DND-41 (cell line): ENCODE data around the gene NUMBL.

ENCODE experiments used
- ATAC-seq: fragments of 200-7000 bp; cut with Tn5 transposase; 3 replicates; pipeline ENCODE4 v1.9.1; 2021; ENCODE audit warnings: low read depth; ENCODE audit not compliant: insufficient read depth
- DNase-seq: peaks from one replicate; pipeline ENCODE4 v3.0.0-alpha.2; 2020
- H2AFZ ChIP-seq: 2 replicates; pipeline ENCODE4 v1.6.0; 2012; ENCODE audit warnings: low read depth, low read length
- H3K27ac ChIP-seq: 2 replicates; pipeline ENCODE4 v1.5.1; 2012; ENCODE audit warnings: low read length, inconsistent platforms
- H3K27me3 ChIP-seq: fragments of 200-600 bp; sonication (generic); 2 replicates; pipeline ENCODE4 v1.6.0; 2012; ENCODE audit warnings: low read length, mild to moderate bottlenecking, inconsistent platforms; ENCODE audit not compliant: insufficient read depth, poor library complexity
- H3K36me3 ChIP-seq: 2 replicates; pipeline ENCODE4 v1.5.1; 2012; ENCODE audit warnings: low read length, inconsistent platforms; ENCODE audit not compliant: insufficient read depth
- H3K4me1 ChIP-seq: 2 replicates; pipeline ENCODE4 v1.5.1; 2012; ENCODE audit warnings: mild to moderate bottlenecking, low read length; ENCODE audit not compliant: insufficient read depth
- H3K4me2 ChIP-seq: 2 replicates; pipeline ENCODE4 v1.6.0; 2012; ENCODE audit warnings: mild to moderate bottlenecking, moderate library complexity, low read length, inconsistent platforms; ENCODE audit not compliant: insufficient read depth
- H3K4me3 ChIP-seq, 2 experiments: fragments of 200-600 bp in 1 of 2; shearing (Covaris generic) in 1 of 2; 2 replicates each; pipeline ENCODE4 v1.5.1; 2012 to 2016; ENCODE audit warnings: inconsistent platforms in 2 of 2, low read length in 2 of 2, mild to moderate bottlenecking in 2 of 2, low read depth in 1 of 2, moderate library complexity in 1 of 2
- H3K79me2 ChIP-seq: 2 replicates; pipeline ENCODE4 v1.6.0; 2012; ENCODE audit warnings: low read length, inconsistent platforms; ENCODE audit not compliant: insufficient read depth
- H3K9ac ChIP-seq: 2 replicates; pipeline ENCODE4 v1.6.0; 2012; ENCODE audit warnings: low read depth, mild to moderate bottlenecking, inconsistent platforms, low read length, moderate library complexity
- H3K9me3 ChIP-seq: 2 replicates; pipeline ENCODE4 v1.5.1; 2012; ENCODE audit warnings: low read length, moderate library complexity, mild to moderate bottlenecking, inconsistent platforms; ENCODE audit not compliant: insufficient read depth, severe bottlenecking
- H4K20me1 ChIP-seq: 2 replicates; pipeline ENCODE4 v1.6.0; 2012; ENCODE audit warnings: low read length; ENCODE audit not compliant: insufficient read depth
- EZH2 ChIP-seq: IDR thresholded peaks from 3 replicates; pipeline ENCODE4 v1.6.1; 2012; ENCODE audit warnings: borderline replicate concordance, low read depth, mild to moderate bottlenecking, moderate library complexity, low read length, inconsistent platforms; ENCODE audit not compliant: severe bottlenecking
- TF ChIP-seq, protein P1 (sequence below): IDR thresholded peaks from 2 replicates; pipeline ENCODE4 v1.5.1; 2012; ENCODE audit warnings: borderline replicate concordance, low read length, moderate library complexity, mild to moderate bottlenecking; ENCODE audit not compliant: poor library complexity, severe bottlenecking; ENCODE audit errors: extremely low read depth

Gene NUMBL

DNA sequence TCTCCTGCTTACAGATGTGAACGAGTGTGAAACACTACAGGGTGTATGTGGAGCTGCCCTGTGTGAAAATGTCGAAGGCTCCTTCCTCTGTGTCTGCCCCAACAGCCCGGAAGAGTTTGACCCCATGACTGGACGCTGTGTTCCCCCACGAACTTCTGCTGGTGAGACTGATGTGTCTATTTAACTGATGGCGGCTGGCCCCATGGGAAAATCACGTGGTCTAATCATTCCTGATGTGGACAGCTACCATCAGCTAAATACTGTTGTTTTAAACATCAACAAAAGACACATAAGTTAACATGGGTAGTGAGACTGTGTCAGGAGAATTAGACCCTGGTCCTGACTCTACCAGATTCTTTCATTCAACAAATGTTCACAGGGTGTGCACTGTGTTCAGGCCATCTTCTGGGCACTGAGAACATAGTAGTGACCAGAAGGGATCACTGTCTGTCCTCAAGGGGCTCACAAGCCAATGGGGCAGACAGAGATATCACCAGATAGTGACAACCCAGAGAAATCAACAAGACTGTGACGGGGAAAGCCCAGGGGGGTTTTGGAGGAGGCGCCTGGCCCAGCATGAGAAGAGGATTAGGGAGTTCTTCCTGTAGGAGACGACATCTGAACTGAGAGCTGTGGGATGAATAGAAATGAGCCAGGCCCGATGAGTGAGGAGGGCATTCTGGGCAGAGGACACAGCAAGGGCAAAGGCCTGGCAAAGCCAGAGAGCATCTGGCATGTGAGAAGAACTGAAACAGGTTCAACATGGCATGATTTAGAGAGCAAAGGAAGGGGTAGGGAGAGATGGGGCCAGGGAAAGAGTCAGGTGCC, 70.9 kb downstream of the NUMBL start:
- no peaks in the 10 kb centered on the region for H3K79me2 ChIP-seq
- no peak overlapping the region for H3K27ac ChIP-seq
- DNase-seq, result no peak
- H3K4me3 ChIP-seq, result no peak overlapping the region
- H3K9me3 ChIP-seq, result no peaks in the 10 kb centered on the region
- H3K4me2 ChIP-seq, result no peak overlapping the region
- peaks cover 2% of the 10 kb centered on the region for H3K27me3 ChIP-seq
- H4K20me1 ChIP-seq, result no peaks in the 10 kb centered on the region
- no peak overlapping the region for H2AFZ ChIP-seq
- H3K4me1 ChIP-seq, result no peaks in the 10 kb centered on the region
- no peak overlapping the region for H3K9ac ChIP-seq
- TF ChIP-seq, protein P1, sequence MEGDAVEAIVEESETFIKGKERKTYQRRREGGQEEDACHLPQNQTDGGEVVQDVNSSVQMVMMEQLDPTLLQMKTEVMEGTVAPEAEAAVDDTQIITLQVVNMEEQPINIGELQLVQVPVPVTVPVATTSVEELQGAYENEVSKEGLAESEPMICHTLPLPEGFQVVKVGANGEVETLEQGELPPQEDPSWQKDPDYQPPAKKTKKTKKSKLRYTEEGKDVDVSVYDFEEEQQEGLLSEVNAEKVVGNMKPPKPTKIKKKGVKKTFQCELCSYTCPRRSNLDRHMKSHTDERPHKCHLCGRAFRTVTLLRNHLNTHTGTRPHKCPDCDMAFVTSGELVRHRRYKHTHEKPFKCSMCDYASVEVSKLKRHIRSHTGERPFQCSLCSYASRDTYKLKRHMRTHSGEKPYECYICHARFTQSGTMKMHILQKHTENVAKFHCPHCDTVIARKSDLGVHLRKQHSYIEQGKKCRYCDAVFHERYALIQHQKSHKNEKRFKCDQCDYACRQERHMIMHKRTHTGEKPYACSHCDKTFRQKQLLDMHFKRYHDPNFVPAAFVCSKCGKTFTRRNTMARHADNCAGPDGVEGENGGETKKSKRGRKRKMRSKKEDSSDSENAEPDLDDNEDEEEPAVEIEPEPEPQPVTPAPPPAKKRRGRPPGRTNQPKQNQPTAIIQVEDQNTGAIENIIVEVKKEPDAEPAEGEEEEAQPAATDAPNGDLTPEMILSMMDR, result no peak
- no peak for TF ChIP-seq EZH2
- no peaks in the 10 kb centered on the region for H3K36me3 ChIP-seq
- ATAC-seq, result no peak

DNA sequence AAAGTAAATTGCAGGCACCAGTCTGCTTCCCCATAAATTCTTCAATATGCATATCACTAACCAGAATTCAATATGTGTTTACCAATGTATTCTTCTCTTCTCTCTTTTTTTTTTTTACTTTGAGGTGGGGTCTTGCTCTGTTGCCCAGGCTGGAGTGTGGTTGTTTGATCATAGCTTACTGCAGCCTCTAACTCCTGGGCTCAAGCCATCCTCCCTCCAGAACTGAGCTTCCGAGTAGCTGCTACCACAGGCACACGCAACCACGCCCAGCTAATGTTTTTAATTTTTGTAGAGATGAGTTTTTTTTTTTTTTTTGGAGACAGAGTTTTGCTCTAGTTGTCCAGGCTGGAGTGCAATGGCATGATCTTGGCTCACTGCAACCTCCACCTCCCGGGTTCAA, 72.5 kb downstream of the NUMBL start:
- ATAC-seq (no peak), DNase-seq (no peak)
- Histone ChIP-seq H3K9ac (no peak overlapping the region), H3K9me3 (no peaks in the 10 kb centered on the region), H3K27me3 (peaks cover 2% of the 10 kb centered on the region), H3K79me2 (no peaks in the 10 kb centered on the region), H3K4me3 (no peak overlapping the region), H4K20me1 (no peaks in the 10 kb centered on the region), H3K36me3 (no peaks in the 10 kb centered on the region), H3K27ac (no peak overlapping the region), H3K4me1 (peaks cover 8% of the 10 kb centered on the region), H2AFZ (no peak overlapping the region), H3K4me2 (no peak overlapping the region)
- TF ChIP-seq, protein P1, result no peak
- no peak for TF ChIP-seq EZH2

DNA sequence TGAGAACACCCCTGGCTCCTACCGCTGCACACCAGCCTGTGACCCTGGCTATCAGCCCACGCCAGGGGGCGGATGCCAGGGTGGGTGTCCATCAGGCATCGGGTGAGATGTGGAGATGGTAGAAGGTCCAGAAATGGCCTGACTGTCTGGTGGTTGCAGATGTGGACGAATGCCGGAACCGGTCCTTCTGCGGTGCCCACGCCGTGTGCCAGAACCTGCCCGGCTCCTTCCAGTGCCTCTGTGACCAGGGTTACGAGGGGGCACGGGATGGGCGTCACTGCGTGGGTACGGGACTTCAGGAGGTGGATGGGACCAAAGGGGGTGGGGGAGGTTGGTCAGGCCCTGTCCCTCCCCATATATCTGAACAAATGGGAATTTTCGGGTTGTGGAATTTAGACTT, 73.5 kb downstream of the NUMBL start:
- H3K36me3 ChIP-seq, result no peaks in the 10 kb centered on the region
- H4K20me1 ChIP-seq, result no peaks in the 10 kb centered on the region
- DNase-seq, result no peak
- H3K9ac ChIP-seq, result no peak overlapping the region
- H3K9me3 ChIP-seq, result no peaks in the 10 kb centered on the region
- no peak overlapping the region for H3K4me2 ChIP-seq
- peaks cover 8% of the 10 kb centered on the region for H3K4me1 ChIP-seq
- ATAC-seq, result no peak
- H3K79me2 ChIP-seq, result no peaks in the 10 kb centered on the region
- no peak overlapping the region for H3K4me3 ChIP-seq
- H3K27ac ChIP-seq, result no peak overlapping the region
- H2AFZ ChIP-seq, result no peak overlapping the region
- peaks cover 2% of the 10 kb centered on the region for H3K27me3 ChIP-seq
- TF ChIP-seq, protein P1, result no peak
- no peak for TF ChIP-seq EZH2

DNA sequence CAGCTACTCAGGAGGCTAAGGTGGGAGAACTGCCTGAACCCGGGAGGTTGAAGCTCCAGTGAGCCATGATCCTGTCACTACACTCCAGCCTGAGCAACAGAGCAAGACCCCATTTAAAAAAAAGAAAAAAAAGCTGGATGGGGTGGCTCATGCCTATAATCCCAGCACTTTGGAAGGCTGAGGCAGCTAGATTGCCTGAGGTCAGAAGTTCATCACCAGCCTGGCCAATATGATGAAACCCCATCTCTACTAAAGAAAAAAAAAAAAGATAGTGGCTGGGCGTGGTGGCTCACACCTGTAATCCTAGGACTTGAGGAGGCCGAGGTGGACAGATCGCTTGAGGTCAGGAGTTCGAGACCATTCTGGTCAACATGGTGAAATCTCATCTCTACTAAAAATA, 74.3 kb downstream of the NUMBL start:
- Histone ChIP-seq H4K20me1 (no peaks in the 10 kb centered on the region), H3K27me3 (peaks cover 2% of the 10 kb centered on the region), H2AFZ (no peak overlapping the region), H3K4me3 (no peak overlapping the region), H3K4me1 (peaks cover 8% of the 10 kb centered on the region), H3K36me3 (no peaks in the 10 kb centered on the region), H3K27ac (no peak overlapping the region), H3K9ac (no peak overlapping the region), H3K79me2 (no peaks in the 10 kb centered on the region), H3K9me3 (no peaks in the 10 kb centered on the region), H3K4me2 (no peak overlapping the region)
- DNase-seq, result no peak
- TF ChIP-seq EZH2, result no peak
- TF ChIP-seq, protein P1, result no peak
- no peak for ATAC-seq
